ENCODE data around the gene TRPM6.
A peak's percentile ranks its signal among the peaks of the same experiment; 100 is the strongest.

GRCh38 chr9:74773886-74774479, 113.7 kb downstream of the TRPM6 start:
- TF ChIP-seq CTCF (conservative IDR thresholded peaks at IDR 0.05; ENCODE audit: low read length) (peak; percentile 98), EZH2phosphoT487 (IDR thresholded peaks at IDR 0.05; ENCODE audit: borderline replicate concordance, low read depth, low read length) (no peak)

Measured in OCI-LY7 (cell line).